T-helper 2 cell treated with Interferon-gamma antibody and Interleukin-4, amounts not matched to agents 5 μg/mL and 100 μg/mL, for 36 hours (primary cell): ENCODE data around the gene IZUMO4.
A peak's percentile ranks its signal among the peaks of the same experiment; 100 is the strongest.
"Not testable (repeated sequence)": the region's sequence is repeated elsewhere in the genome, so short reads cannot be mapped to it uniquely, and the experiment has no call there.

Source experiments
- DNase-seq: peaks from one replicate; pipeline ENCODE4 v3.0.0; 2021; ENCODE audit warnings: low spot score
- H3K27ac Mint-ChIP-seq: one replicate; pipeline ENCODE4 v1.8.0; 2021; ENCODE audit warnings: mild to moderate bottlenecking, mixed read lengths
- H3K27me3 Mint-ChIP-seq: one replicate; pipeline ENCODE4 v1.8.0; 2021; ENCODE audit warnings: low read depth, mixed read lengths
- H3K36me3 Mint-ChIP-seq: one replicate; pipeline ENCODE4 v1.8.0; 2021; ENCODE audit warnings: low read depth, mixed read lengths
- H3K4me1 Mint-ChIP-seq: one replicate; pipeline ENCODE4 v1.8.0; 2021; ENCODE audit warnings: low read depth, mixed read lengths
- H3K4me3 Mint-ChIP-seq: one replicate; pipeline ENCODE4 v1.8.0; 2022; ENCODE audit warnings: mild to moderate bottlenecking, moderate library complexity, mixed read lengths
- H3K9me3 Mint-ChIP-seq: one replicate; pipeline ENCODE4 v1.8.0; 2021; ENCODE audit warnings: mixed read lengths

The IZUMO4 gene

GRCh38 chr19:2083174-2083854, 13.4 kb upstream of the IZUMO4 start:
- peaks cover 56% of the 10 kb centered on the region for H3K4me1 Mint-ChIP-seq
- H3K9me3 Mint-ChIP-seq: no peaks in the 10 kb centered on the region
- H3K27me3 Mint-ChIP-seq: peaks cover 2% of the 10 kb centered on the region
- peak; percentile 61 for DNase-seq
- H3K4me3 Mint-ChIP-seq: peak overlapping the region; percentile 95
- H3K36me3 Mint-ChIP-seq: peaks cover 77% of the 10 kb centered on the region
- peak overlapping the region; percentile 98 for H3K27ac Mint-ChIP-seq

- Mint-ChIP-seq H3K9me3 (no peaks in the 10 kb centered on the region), H3K36me3 (peaks cover 73% of the 10 kb centered on the region), H3K27me3 (peaks cover 2% of the 10 kb centered on the region), H3K27ac (peak overlapping the region; percentile 98), H3K4me3 (peak overlapping the region; percentile 95), H3K4me1 (peaks cover 65% of the 10 kb centered on the region)
- peak; percentile 95 for DNase-seq
Measured at GRCh38 chr19:2084993-2085720, 11.6 kb upstream of the IZUMO4 start.

DNA sequence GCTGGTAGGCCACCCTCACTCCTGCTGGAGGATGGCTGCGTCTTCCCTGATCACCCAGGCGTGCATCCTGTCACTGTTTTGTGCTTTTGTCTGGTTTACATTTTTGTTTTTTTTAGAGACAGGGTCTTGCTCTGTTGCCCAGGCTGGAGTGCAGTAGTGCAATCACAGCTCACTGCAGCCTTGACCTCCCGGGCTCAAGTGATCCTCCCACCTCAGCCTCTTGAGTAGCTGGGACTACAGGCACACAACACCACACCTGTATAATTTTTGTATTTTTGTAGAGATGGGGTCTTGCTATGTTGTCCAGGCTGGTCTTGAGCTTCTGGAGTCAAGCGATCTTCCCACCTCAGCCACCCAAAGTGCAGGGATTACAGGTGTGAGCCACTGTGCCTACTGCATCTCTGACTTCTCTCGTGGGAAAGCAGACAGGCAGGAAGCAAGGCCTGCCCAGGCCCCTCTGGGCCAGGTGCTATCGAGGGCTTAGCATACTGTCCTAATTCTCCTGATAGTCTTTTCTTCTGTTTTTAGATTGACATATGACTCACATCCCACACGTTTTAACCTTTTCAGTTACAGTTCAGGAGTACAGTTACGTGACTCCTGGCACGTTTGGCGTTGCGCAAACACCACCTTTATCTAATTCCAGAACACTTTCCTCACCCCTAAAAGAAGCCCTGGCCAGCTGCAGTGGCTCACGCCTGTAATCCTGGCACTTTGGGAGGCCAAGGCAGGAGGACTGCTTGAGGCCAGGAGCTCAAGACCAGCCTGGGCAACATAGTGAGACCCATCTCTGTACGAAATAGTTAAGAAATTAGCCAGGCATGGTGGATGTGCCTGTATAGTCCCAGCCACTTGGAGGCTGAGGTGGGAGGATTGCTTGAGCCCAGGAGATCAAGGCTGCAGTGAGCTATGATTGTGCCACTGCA, 9.8 kb upstream of the IZUMO4 start:
- peak; percentile 54 for DNase-seq
- H3K9me3 Mint-ChIP-seq, H3K27me3 Mint-ChIP-seq: not testable (repeated sequence)
- Mint-ChIP-seq H3K36me3 (peaks cover 69% of the 10 kb centered on the region), H3K4me1 (peaks cover 63% of the 10 kb centered on the region), H3K27ac (peak overlapping the region; percentile 95), H3K4me3 (peak overlapping the region; percentile 81)

DNA sequence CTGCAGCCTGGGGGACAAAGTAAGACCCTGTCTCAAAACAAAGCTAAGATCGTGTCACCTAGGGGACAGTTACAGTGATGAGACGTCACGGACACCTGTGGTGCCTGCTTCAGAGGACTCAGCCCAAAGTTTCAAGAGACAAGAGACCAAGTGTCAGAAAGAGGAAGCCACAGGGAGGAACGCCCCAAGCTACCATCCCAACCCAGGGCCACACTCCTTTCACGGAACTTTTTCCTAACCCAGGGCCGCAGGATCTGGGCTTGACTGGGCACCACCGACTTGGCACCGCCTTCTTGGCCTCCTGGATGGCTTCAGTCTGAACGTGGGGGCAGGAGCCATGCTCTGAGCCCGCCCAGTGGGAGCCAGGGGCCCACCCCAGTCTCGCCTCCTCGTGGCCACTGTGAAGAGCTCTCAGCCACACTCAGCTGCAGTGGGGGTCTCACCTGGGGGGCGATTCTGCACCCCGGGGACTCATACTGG, 9.1 kb upstream of the IZUMO4 start:
- Mint-ChIP-seq H3K4me1 (peaks cover 58% of the 10 kb centered on the region), H3K9me3 (no peaks in the 10 kb centered on the region), H3K36me3 (peaks cover 65% of the 10 kb centered on the region), H3K27me3 (peaks cover 2% of the 10 kb centered on the region), H3K4me3 (peak overlapping the region; percentile 81), H3K27ac (peak overlapping the region; percentile 95)
- DNase-seq: no peak

DNA sequence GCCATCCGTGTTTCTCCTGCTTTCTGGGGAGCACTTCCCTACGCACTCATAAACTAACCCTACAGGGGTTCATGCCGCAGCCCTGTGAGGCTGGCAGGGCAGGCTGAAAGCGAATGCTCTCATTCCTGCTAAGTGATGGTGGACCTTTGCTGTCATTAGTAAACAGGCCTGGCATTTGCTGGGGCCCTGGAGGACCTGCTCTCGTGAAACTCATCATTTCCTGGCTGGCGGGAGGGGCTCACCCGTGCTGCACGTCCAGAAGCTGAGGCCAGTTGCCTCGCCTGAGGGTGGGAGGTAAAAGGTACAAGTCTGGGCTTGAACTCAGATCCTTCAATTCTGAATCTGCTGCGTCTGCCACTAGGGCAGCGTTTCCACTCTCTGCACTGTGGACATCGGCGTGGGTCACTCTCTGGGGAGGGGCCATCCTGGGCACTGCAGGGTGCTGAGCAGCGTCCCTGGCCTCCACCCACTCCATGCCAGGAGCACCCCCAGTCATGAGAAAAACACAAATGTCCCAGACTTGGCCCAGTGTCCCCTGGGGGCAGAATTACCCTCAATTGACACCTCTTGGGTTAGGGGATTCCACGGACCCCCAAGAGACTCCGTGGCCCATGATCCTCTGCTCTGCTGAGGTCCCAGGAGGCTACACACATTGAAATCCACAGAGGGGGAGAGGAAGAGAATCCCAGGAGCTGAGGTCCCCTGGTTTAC, 7.6 kb upstream of the IZUMO4 start:
- DNase-seq: no peak
- Mint-ChIP-seq H3K27me3 (peaks cover 2% of the 10 kb centered on the region), H3K4me3 (peak overlapping the region; percentile 75), H3K36me3 (peaks cover 60% of the 10 kb centered on the region), H3K4me1 (peaks cover 59% of the 10 kb centered on the region), H3K27ac (peak overlapping the region; percentile 95), H3K9me3 (no peaks in the 10 kb centered on the region)

- peak overlapping the region; percentile 95 for H3K27ac Mint-ChIP-seq
- H3K9me3 Mint-ChIP-seq: no peaks in the 10 kb centered on the region
- H3K36me3 Mint-ChIP-seq: peaks cover 60% of the 10 kb centered on the region
- peak overlapping the region; percentile 75 for H3K4me3 Mint-ChIP-seq
- DNase-seq: no peak
- H3K4me1 Mint-ChIP-seq: peaks cover 61% of the 10 kb centered on the region
- H3K27me3 Mint-ChIP-seq: peaks cover 2% of the 10 kb centered on the region
Measured at GRCh38 chr19:2089727-2090053, 7.0 kb upstream of the IZUMO4 start.

DNA sequence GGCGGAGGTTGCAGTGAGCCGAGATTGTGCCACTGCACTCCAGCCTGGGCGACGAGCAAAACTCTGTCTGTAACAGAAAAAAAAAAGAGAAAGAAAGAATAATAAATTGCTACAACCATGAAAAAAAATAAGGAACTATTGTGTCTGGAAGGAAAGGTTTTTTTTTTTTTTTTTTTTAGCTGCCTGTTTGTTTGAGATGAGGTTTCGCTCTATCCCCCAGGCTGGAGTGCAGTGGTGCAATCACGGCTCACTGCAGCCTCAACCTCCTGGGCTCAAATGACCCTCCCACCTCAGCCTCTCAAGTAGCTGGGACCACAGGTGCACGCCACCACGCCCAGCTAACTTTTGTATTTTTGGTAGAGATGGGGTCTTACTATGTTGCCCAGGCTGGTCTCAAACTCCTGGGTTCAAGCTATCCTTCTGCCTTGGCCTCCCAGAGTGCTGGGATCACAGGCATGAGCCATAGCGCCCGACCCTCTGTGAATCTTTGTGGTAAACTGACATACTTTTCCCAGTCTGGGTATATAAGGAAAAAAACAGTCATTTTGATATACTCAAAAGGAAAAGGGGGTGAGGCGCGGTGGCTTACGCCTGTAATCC, 4.7 kb upstream of the IZUMO4 start:
- H3K4me1 Mint-ChIP-seq: peaks cover 50% of the 10 kb centered on the region
- H3K4me3 Mint-ChIP-seq: peak overlapping the region; percentile 43
- H3K27ac Mint-ChIP-seq, H3K9me3 Mint-ChIP-seq, H3K27me3 Mint-ChIP-seq, DNase-seq: not testable (repeated sequence)
- peaks cover 52% of the 10 kb centered on the region for H3K36me3 Mint-ChIP-seq

- Mint-ChIP-seq H3K36me3 (peaks cover 25% of the 10 kb centered on the region), H3K4me1 (peaks cover 14% of the 10 kb centered on the region), H3K4me3 (peak within 1 kb of the TSS; percentile 99), H3K27me3 (no peaks in the 10 kb centered on the region), H3K9me3 (no peaks in the 10 kb centered on the region), H3K27ac (peak within 1 kb of the TSS; percentile 89)
- no peak for DNase-seq
Measured at GRCh38 chr19:2096034-2096479, 658 bp upstream of the IZUMO4 start, which contains the start of gene MOB3A. MOB3A (minus strand) TSS chr19:2096326; CDS start chr19:2078560, 17,766 bp downstream.

GRCh38 chr19:2097203-2097885, 629 bp downstream of the IZUMO4 start:
- Mint-ChIP-seq H3K4me1 (peaks cover 13% of the 10 kb centered on the region), H3K9me3 (no peaks in the 10 kb centered on the region), H3K27ac (peak overlapping the region; percentile 81), H3K36me3 (peaks cover 29% of the 10 kb centered on the region), H3K27me3 (no peaks in the 10 kb centered on the region), H3K4me3 (peak overlapping the region; percentile 84)
- DNase-seq: peak; percentile 57

- Mint-ChIP-seq H3K36me3 (peaks cover 26% of the 10 kb centered on the region), H3K4me1 (peaks cover 11% of the 10 kb centered on the region), H3K9me3 (no peaks in the 10 kb centered on the region), H3K27ac (no peak overlapping the region), H3K27me3 (no peaks in the 10 kb centered on the region), H3K4me3 (peak overlapping the region; percentile 84)
- DNase-seq: no peak
Measured at GRCh38 chr19:2097886-2098327, 1.2 kb downstream of the IZUMO4 start.

GRCh38 chr19:2099054-2099501, 2.4 kb downstream of the IZUMO4 start:
- Mint-ChIP-seq H3K27me3 (no peaks in the 10 kb centered on the region), H3K4me1 (peaks cover 5% of the 10 kb centered on the region), H3K9me3 (peaks cover 5% of the 10 kb centered on the region), H3K27ac (no peak overlapping the region), H3K36me3 (peaks cover 28% of the 10 kb centered on the region), H3K4me3 (no peak overlapping the region)
- DNase-seq: no peak

DNA sequence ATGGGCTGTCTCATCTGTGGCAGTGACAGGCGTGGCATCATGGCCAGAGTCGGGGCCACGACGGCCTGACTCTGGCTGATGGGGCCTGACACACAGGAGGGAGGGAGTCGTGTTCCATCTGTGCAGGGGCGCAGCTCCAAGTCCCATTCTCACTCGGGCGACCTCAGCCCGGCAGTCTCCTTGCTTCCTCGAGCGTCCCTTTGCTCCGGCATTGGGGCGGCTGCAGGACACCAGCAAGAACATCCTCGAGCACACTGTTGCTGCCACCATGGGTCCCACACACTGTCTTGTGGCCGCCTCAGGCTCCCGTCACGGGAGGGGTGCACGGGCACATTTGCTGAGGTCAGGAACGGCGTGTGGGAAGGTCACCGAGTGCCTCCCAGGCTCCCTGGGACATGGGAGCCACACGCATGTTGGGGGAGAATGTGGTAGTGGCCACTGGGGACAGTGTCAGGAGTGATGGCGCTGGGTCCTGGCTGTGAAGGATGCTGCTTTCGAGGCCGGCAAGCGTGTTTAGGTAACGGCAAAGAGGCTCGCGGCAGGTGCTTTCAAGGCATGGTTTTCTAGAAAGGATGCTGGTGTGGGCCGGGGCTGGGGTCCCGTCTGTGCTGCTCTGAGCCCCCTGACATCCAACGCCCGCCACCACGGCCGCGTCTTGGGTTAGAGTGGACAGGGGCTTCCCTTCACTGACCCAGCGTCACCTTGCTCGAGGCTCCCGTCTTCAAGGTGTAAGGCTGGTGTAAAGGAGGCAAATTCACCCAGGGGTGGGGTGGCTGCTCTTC, 3.4 kb downstream of the IZUMO4 start:
- Mint-ChIP-seq H3K36me3 (peaks cover 29% of the 10 kb centered on the region), H3K4me3 (no peak overlapping the region), H3K27me3 (no peaks in the 10 kb centered on the region), H3K4me1 (peaks cover 2% of the 10 kb centered on the region), H3K9me3 (peaks cover 12% of the 10 kb centered on the region), H3K27ac (no peak overlapping the region)
- no peak for DNase-seq
